SH-SY5Y (cell line): ENCODE measurements around the gene OBSCN.

Source experiments
- GATA2 ChIP-seq: IDR thresholded peaks from 2 replicates; pipeline ENCODE4 v1.6.1; 2011; ENCODE audit warnings: mild to moderate bottlenecking, low read depth, low read length
- GATA3 ChIP-seq: IDR thresholded peaks from 2 replicates; pipeline ENCODE4 v1.6.1; 2011; ENCODE audit warnings: low read depth, mild to moderate bottlenecking, low read length, moderate library complexity

- TF ChIP-seq GATA2 (no peak), GATA3 (no peak)
These were observed at the start of gene OBSCN for GRCh38 chr1:228207851-228208821.
